Stimulated activated CD8-positive, alpha-beta memory T cell treated with anti-CD3 and anti-CD28 coated beads, Interleukin-4, amount 100 ng/mL, for 48 hours (primary cell): ENCODE results near the gene FOXQ1.

Experiments used
- DNase-seq: peaks from one replicate; pipeline ENCODE4 v3.0.0-alpha.2; 2020

Gene FOXQ1

GRCh38 chr6:1311400-1312202 lies at the start of gene FOXQ1:
TSS of gene FOXQ1 (plus strand) at chr6:1312098. CDS start at chr6:1312705, 607 bp downstream.
- peak; percentile 32 for DNase-seq

GRCh38 chr6:1262704-1263038 lies 49.2 kb upstream of the FOXQ1 start:
- DNase-seq = no peak

- no peak for DNase-seq
Observed at GRCh38 chr6:1263039-1263849, 48.7 kb upstream of the FOXQ1 start.

- no peak for DNase-seq
Observed at GRCh38 chr6:1263850-1264377, 48.0 kb upstream of the FOXQ1 start.

GRCh38 chr6:1264619-1265445 lies 47.1 kb upstream of the FOXQ1 start:
- no peak for DNase-seq

- no peak for DNase-seq
Observed at GRCh38 chr6:1266686-1267056, 45.2 kb upstream of the FOXQ1 start.

GRCh38 chr6:1267057-1267732 lies 44.7 kb upstream of the FOXQ1 start:
- no peak for DNase-seq

- DNase-seq = no peak
Observed at GRCh38 chr6:1267790-1268762, 43.8 kb upstream of the FOXQ1 start.

GRCh38 chr6:1271071-1271763 lies 40.7 kb upstream of the FOXQ1 start:
- DNase-seq = no peak

GRCh38 chr6:1278061-1278720 lies 33.7 kb upstream of the FOXQ1 start:
- DNase-seq = no peak

- no peak for DNase-seq
Observed at GRCh38 chr6:1279065-1279464, 32.8 kb upstream of the FOXQ1 start.

GRCh38 chr6:1280666-1281300 lies 31.1 kb upstream of the FOXQ1 start:
- DNase-seq = no peak

- DNase-seq = no peak
Observed at GRCh38 chr6:1281746-1282145, 30.2 kb upstream of the FOXQ1 start.

GRCh38 chr6:1283501-1283900 lies 28.4 kb upstream of the FOXQ1 start:
- no peak for DNase-seq

GRCh38 chr6:1285556-1285955 lies 26.3 kb upstream of the FOXQ1 start:
- DNase-seq = no peak

GRCh38 chr6:1285956-1286355 lies 25.9 kb upstream of the FOXQ1 start:
- DNase-seq = no peak

- no peak for DNase-seq
Observed at GRCh38 chr6:1287103-1287591, 24.8 kb upstream of the FOXQ1 start.

- DNase-seq = no peak
Observed at GRCh38 chr6:1290086-1290485, 21.8 kb upstream of the FOXQ1 start.

- DNase-seq = no peak
Observed at GRCh38 chr6:1290805-1291204, 21.1 kb upstream of the FOXQ1 start.
